Medulla oblongata (tissue), 1 donor: ENCODE data around the gene PIGM.

ENCODE experiments used
- DNase-seq: peaks from one replicate; pipeline ENCODE4 v3.0.0-alpha.2; 2015; ENCODE audit errors: extremely low spot score

Gene PIGM

DNA sequence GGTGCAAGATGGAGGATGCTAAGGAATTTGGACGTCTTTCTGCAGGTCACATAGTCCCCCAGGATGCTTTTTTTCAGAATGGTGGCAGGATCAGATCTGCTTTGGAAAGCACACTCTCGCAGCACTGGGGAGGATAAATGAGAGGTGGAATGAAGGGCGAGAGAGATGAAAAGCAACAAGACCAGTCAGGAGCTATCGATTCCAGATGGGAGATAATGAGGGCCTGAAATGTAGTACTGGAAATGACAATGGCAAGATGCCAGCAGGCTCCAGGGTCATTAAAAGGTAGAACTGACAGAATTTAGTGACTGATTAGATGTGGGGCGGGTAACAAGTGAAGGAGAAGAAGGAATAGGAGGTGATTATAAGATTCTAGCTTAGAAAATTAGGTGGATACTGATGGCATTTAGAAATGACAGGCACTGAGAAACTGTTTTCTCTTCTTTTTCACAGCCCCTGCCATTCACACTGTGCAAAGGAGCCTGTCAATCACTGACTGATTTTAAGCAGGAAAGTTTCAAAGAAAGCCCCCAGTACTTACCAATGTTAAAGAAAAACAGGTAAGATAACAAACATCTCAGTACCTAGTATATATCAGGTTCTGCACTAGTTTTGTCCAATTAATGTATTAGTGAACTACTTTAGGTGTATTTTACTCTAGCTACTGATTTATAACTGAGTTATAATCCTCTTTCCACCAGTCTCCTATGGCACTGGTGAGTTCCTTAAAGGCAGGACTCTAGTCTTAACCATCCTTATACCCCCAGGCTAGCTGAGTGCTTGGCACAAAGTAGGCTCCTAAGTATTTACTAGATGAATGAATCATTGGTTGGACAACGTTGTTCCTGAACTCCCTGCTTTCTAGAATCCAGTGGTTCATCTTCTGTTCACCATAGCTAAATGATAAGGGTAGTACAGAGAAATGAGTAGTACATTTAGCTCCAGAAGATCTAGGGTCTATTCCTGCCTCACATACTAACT lies 9.2 kb downstream of the PIGM start:
- DNase-seq: no peak

DNA sequence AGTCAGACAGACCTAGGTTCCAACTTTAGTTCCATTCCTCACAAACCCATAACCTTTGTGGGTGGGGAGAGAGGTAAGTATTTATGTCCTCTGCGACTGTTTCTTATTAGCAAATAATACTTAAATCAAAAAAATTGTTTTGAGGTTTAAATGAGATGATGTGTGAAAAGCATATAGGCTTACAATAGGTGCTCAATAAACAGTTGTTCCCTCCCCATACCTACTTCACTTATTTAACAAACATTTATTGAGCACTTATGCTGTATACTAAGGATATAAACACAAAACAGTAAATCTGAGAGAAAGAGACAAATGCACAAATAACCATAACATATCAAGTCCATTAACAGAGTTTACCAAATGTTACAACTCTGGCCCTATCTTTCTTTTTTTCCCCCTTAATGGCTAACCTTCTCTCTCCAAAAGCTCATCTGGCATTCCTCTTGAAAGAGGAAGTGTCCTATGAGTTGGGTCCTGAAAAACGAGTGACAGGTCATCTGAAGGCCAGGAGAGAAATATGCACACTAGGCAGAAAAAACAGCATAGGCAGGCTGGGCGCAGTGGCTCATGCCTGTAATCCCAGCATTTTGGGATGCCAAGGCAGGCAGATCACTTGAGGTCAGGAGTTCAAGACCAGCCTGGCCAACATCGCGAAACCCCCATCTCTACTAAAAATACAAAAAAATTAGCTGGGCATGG lies 10.3 kb downstream of the PIGM start:
- DNase-seq: no peak

DNA sequence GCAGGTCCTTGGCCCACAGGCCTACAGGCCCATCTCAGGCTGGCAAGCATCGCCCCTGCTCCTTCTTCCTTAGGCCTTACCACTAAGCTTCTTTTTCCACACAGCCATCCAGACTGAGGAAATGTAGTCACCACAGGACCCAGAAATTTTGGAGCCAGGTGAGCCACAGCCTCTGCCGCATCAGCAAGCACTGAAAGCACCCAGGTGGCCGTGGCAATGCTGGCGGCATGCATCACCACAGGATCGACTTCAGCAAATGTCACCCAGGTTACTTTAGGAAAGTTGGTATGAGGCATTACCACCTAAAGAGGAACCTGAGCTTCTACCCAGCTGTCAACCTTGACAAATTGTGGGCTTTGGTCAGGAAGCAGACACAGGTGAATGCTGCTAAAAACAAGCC lies 11.6 kb downstream of the PIGM start:
- no peak for DNase-seq

DNA sequence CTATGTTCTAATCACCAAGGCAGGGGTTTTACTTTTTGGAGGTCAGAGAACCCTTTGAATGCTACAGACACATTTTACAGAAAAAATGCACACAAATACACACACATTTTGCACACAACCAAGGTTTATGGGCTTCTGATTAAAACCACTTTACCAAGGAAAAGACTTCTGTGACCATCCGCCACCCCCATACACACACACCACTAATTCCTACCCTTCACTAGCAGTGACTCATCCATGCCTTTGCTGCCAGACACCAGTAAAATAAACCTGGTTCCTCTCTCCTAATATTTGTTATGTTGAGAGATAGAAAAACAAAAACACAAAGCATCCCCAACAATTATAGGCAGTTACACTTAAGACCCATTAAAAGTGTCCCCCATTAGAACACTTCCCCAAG lies 12.9 kb downstream of the PIGM start:
- DNase-seq: no peak

DNA sequence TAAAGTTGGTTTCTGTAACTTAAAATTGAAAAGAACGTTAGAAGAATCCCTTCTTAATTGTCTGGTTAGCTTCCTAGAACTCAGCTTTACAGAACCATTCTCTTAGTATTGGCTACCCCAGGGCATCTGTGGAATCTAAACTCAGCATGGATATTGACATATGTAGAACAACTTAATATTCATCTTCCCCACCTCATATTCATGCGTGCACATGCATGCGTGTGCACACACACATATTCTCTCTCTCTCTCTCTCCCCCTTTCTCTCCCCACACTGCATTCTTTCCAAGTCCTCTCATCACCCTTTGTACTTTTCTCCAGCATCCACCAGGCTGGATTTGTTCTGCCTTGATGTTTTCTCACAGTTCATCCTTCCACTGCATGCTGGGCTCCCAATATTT lies 13.4 kb downstream of the PIGM start:
- DNase-seq: no peak

DNA sequence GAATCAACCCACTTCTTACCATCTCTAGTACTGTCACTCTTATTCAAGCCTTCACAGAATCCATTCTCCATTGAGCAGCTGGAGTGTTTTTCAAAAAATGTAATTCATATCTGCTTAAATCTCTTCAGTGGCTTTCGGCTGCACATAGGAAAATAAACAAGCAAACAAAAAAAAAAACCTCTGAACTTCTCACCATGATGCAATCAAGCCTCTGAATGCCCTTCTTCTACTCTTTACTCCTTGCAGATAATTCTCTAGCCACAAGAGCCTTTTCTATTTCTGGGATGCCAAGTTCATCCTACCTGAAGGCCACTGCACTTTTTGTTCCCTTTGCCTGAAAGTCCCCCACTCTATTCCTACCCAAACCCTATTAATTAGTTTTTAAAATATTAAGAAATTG lies 14.2 kb downstream of the PIGM start:
- no peak for DNase-seq

DNA sequence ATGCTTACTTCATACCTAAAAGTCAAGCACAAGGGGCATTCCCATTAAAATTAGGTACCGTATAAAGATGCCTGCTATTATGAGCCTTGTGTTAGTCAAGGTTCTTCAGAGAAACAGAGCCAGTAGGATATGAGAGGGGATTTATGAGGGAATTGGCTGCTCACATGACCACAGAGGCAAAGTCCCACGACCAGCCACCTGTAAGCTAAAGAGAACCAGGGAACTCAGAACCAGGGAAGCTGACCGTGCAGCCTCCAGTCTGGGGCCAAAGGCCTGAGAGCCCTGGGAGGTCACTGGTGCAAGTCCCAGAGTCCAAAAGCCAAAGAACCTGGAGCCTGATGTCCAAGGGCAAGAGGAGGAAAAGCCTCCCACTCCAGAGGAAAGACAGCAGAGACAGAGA lies 20.0 kb downstream of the PIGM start:
- no peak for DNase-seq

DNA sequence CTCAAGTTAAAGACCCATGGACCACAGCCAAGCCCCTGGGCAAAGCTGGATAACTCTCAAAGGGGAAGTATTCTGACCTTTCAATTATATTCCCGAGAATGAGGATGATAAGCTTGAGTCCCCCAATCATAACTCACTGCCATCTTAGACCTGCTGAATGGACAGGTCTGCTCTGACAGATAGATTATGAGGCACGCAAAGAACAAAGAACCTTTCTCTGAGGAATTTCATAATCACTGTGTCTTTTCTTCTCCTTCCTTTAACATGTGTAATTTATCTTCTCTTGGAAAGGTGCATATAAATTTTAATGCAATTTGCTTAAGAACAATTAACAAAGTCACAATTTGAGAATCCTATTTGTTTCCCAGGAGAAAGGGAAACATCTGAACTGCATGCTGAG lies 22.0 kb downstream of the PIGM start:
- no peak for DNase-seq

DNA sequence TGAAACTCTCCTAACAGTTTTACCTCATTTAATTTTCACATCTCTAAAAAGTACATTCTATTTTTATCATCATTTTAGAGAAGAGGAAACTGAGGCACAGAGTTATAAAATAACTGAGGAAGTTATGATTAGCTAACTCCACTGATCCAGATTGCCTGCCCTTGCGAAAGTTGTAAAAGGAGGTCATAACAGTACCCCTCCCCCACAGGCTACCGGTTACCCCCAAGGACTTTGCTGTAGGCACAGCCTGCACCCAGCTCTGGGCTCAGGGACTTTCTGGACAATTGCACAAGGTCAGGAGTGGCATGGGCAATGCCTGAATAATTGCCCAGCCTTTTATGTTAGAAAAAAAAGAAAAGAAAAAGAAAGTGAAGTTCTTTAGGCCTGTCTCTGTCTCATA lies 22.7 kb downstream of the PIGM start:
- DNase-seq: no peak

DNA sequence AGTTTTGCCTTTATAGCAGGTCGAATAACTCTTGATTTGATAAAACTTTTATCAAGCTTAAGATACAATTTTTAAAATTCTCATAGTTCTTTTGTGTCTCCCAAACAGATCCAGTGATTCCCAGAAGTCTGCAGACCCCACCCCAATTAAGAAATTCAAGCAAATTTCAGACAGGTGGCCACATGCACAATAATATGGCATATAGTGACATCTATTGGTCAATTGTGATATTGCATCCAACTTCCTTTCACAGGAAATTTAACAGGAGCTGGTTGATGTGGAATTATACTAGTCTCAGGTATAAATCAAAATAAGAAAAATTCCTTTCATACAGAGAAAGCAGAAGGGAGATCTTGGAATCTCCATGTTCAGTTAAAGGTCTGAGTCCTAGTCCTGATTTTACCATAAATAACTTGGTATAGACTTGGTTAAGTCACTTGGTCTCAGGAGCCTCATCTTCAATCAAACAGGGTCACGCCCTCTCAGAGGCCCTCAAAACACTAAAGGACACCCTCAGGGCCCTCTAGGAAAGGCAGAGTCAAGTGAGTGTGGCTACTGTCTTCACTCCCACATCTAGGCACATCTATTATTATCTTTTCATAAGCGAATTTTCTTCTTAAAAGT lies 24.1 kb downstream of the PIGM start:
- DNase-seq: peak; percentile 73

DNA sequence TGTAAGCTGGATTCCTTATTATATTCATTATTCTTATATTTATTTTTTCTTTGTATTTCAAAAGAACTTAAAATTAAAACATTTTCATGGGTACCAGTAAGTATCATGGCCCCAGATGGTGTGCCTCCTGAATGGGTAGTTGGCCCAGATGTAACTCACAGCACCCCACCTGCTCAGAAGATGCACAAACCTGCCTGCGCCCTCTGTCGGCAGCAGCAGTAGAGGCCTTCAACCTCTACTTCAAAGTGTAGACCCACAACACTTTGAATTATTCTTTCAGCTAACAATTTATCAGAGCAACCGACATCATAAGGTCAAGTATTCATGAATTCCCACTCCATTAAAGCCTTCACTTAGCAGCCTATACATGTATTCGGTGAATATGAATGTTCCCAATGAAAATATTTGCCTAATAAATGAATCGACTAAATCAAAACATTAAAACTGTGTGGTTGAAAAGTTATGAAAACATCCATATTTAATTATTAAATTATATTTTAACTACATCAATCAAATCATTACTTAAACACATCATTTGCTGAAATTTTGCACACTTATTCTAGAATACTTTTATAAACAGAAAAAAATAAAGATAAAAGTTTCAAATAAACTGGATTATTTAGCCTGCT lies 25.4 kb downstream of the PIGM start:
- DNase-seq: peak; percentile 30

DNA sequence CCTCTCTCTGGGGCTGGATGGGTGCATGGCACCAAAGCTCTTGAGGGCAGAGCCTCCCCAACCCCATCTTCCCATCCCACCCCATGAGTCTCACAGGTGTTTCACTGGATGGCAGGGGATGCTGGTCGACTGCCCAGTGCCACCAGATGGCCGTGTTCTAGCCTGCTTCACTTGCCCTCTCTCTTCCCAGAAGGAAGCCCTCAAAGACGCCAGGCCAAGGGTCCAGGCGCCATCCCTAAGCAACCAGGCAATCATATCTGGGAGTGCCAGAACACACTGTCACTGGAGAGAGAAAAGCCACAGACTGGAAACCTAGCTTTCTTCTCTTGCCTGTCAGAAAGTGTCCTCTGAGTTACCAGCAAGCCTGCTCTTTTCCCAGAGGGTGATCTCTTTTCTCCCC lies 26.7 kb downstream of the PIGM start:
- DNase-seq: no peak

DNA sequence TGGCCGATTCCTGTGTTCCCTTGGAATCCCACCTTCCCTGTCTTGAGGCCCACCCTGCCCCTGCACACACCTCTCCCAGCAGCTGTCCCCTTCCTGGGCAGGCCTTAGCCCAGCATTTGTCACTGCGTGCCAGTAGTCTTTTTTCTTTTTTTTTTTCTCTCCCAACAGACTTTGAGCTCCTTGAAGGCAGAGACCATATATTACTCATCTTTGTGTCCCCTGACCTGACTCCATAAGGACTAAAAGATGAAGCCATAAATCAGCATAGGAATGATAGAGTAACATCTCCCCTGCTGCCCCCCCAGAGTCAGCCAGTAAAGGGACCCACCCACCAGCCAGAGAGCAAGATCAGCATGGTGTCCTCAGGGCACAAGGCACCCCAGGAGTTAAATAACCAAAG lies 27.4 kb downstream of the PIGM start:
- DNase-seq: no peak

DNA sequence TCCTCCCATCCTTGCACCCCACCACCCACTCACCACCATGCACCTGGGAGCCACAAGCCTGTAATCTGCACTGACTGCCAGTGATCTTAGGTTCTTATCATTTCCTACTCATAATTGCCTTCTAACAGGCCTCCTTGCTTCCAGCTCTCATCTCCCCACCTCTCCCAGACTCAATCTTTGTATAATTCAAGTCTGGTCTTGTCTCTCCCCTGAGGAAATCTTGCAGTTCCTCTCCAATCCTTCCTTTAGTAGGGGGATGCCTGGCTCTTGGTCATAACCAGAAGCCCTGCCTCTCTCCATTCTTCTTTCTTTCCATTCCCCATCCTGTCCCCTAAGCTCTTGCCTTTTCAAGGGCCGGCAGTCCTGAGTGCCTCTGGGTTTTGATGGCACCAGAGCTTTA lies 27.8 kb downstream of the PIGM start:
- no peak for DNase-seq

DNA sequence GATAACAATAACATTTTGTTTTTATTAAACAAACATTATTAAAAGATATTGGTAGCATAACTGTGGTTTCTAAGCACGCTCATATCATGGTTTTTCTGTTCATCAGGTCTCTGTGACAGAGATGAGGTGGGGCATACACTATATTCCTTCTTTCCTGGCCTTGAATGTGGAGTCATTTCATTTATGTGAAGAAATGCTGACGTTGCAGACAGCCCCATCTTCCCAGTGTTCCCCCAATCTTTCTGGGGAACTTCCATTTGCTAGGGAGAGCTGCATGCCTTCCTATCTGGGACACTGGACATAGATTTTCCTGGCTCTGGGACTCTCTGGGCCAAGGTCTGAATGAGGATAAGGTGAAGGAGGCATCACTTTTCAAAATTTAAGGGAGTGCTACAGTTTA lies 30.4 kb downstream of the PIGM start:
- DNase-seq: no peak

DNA sequence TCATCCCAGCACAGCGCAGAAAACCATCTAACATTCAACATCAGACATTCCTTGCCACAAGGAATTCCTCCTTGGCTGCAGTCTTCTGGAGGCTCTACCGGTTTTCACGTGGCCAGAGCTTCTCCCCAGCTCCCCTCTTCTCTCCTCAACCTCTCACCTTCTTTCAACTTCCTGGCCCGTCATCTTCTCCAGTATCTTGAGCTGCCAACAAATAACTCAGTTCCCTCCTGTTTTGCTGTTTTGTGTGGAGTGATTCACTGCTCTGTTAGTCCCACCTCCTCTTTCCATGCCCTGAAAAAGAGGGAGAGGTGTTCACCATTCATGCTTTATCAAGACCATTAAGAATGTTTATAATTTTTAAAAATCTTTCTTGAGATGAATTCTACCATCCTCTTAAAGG lies 32.6 kb downstream of the PIGM start:
- DNase-seq: no peak

DNA sequence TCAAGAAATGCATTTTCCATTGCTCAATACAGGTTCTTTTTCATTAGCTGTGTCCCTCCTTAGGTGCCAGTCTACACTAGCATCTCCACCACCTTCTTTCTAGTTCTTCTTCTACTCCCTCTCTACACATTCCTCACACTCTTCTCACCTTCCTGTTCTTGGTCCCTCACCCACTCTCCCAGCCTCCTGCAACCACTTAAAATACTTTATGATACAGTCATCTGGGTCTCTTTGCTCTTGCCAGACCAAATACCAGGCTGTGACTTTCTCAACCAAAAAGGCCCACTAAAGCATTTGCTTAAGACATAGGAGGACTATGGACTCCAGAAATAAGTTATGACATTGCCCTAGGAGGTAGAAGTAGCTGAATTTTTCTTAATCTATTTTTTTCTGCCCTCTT lies 35.1 kb downstream of the PIGM start:
- no peak for DNase-seq

DNA sequence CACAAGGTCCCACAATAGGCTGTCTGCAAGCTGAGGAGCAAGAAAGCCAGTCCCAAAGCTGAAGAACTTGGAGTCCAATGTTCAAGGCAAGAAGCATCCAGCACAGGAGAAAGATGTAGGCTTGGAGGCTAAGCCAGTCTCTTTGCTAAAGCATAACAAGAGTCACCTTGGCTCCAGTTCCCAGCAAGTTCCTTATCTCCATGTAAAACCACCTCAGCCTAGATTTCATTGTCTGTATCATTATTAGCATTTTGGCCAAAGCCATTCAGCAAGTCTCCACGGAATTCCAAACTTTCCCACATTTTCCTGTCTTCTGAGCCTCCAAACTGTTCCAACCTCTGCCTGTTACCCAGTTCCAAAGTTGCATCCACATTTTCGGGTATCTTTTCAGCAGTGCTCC lies 36.9 kb downstream of the PIGM start:
- DNase-seq: no peak

DNA sequence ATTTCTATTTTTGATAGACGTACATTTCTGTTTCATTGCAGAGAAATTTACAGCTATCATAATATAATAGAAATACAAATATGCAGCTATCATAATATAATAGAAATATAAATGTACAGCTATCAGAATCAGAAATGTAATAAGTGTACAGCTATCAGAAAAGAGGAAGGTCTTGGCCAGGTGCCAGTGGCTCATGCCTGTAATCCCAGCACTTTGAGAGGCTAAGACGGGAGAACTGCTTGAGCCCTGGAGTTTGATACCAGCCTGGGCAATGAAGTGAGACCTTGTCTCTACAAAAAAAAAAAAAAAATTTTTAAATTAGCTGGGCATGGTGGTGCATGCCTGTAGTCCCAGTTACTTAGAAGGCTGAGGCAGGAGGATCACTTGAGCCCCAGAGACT lies 37.9 kb downstream of the PIGM start:
- DNase-seq: no peak

DNA sequence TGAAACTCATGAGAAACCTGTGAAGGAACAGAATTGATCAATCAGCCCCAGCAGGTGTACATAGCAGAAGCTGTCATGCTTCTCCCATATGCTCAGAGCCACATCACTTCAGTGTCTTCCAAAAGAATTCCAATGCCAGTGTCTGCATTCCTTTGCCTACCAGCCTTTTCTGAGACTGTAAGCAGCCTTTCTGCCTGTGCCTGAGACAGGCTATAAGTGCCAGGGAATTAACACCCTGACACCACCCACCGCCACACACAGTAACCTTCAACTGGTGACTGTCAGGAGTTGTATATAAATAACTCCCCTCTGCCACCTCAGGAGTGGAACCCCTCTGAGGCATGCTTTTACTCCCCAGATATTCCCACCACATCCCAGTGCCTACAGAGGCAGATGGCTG lies 39.6 kb downstream of the PIGM start:
- DNase-seq: no peak

DNA sequence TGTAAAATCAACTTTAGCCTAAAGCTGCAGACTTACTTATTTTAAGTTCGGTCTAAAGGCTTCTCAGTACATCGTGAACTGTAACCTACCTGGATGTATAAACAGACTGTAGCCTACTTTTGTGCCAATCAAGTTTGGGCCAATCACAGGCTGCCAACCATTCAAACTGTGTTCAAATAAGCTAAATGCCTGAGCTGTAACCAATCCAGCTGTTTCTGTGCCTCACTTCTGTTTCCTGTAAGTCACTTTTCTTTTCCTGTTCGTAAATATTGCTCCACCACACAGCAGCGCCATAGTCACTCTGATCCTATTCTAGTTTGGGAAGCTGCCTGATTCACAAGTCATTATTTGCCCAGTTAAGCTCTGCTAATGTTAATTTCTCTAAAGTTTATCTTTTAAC lies 40.3 kb downstream of the PIGM start:
- no peak for DNase-seq

DNA sequence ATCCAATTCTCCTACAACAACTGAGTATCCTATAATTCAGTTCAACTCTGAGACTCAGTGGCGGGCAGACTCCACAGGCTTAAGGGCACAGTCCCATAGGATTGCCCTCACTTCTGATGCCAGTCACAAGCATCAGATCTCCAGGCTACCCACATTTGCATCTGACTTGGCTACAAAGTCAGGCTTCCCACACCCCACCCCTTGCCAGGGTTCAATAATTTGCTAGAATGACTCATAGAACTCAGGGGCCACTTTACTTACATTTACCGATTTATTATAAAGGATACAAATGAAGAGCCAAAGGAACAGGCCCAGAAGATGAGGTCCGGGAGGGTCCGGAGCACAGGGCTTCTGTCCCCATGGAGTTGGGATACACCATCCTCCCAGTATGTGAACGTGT lies 41.8 kb downstream of the PIGM start:
- DNase-seq: no peak
